Liver (tissue), 9 donors: Measurements from ENCODE around the gene UTP25. TPM values are rescaled to one million over a fixed set of nuclear protein-coding genes. Genes with fewer than 3 reads are reported as not detected.

Experiments
- DNase-seq: peaks from one replicate; pipeline ENCODE4 v3.0.0-alpha.2; 2017; ENCODE audit warnings: low spot score
- H3K27ac ChIP-seq, 2 donors: one replicate each; pipeline ENCODE4 v1.7.0; 2013; ENCODE audit warnings: inconsistent platforms in 2 of 2, low read length in 2 of 2, control low read depth in 1 of 2, low read depth in 1 of 2, mild to moderate bottlenecking in 1 of 2
- H3K27me3 ChIP-seq, 4 donors: one replicate each; pipeline versions ENCODE4 v1.6.1 to v1.7.0; 2013; ENCODE audit warnings: low read length in 3 of 4, inconsistent platforms in 1 of 4, mild to moderate bottlenecking in 1 of 4, moderate library complexity in 1 of 4; ENCODE audit not compliant: control insufficient read depth in 4 of 4, insufficient read depth in 4 of 4
- H3K36me3 ChIP-seq, 4 donors: one replicate each; pipeline versions ENCODE4 v1.6.1 to v1.7.0; 2013; ENCODE audit warnings: low read length in 3 of 4, mild to moderate bottlenecking in 3 of 4, low read depth in 1 of 4, moderate library complexity in 1 of 4; ENCODE audit not compliant: control insufficient read depth in 4 of 4, insufficient read depth in 3 of 4
- H3K4me1 ChIP-seq, 4 donors: one replicate each; pipeline versions ENCODE4 v1.6.1 to v1.7.0; 2013; ENCODE audit warnings: low read length in 3 of 4, mild to moderate bottlenecking in 3 of 4, moderate library complexity in 1 of 4; ENCODE audit not compliant: control insufficient read depth in 4 of 4, insufficient read depth in 4 of 4
- H3K4me3 ChIP-seq, 3 donors: one replicate each; pipeline versions ENCODE4 v1.6.1 to v1.7.0; 2013; ENCODE audit warnings: low read length in 3 of 3, control low read depth in 1 of 3, low read depth in 1 of 3, mild to moderate bottlenecking in 1 of 3
- H3K9ac ChIP-seq, 2 donors: one replicate each; pipeline ENCODE4 v1.7.0; 2013; ENCODE audit warnings: low read length in 2 of 2, mild to moderate bottlenecking in 2 of 2, moderate library complexity in 2 of 2, control low read depth in 1 of 2, low read depth in 1 of 2
- H3K9me3 ChIP-seq, 4 donors: one replicate each; pipeline versions ENCODE4 v1.6.1 to v1.7.0; 2013; ENCODE audit warnings: low read length in 3 of 4; ENCODE audit not compliant: control insufficient read depth in 4 of 4
- EGR1 ChIP-seq, 2 donors: IDR thresholded peaks; 2 replicates each; pipeline ENCODE4 v1.6.1; 2016 to 2018; ENCODE audit warnings: antibody characterized with exemption in 2 of 2, low read depth in 2 of 2
- FOXA1 ChIP-seq: IDR thresholded peaks from 2 replicates; pipeline ENCODE4 v1.6.1; 2016; ENCODE audit warnings: antibody characterized with exemption
- GABPA ChIP-seq, 2 donors: IDR thresholded peaks in 1 of 2; conservative IDR thresholded peaks in 1 of 2; 2 replicates each; pipeline ENCODE4 v1.6.1; 2016; ENCODE audit warnings: antibody characterized with exemption in 2 of 2, mild to moderate bottlenecking in 1 of 2, moderate library complexity in 1 of 2
- HNF4A ChIP-seq, 2 donors: conservative IDR thresholded peaks; 2 replicates each; pipeline ENCODE4 v1.6.1; 2016; ENCODE audit warnings: antibody characterized with exemption in 2 of 2, mild to moderate bottlenecking in 2 of 2
- HNF4G ChIP-seq: IDR thresholded peaks from 2 replicates; pipeline ENCODE4 v1.6.1; 2016; ENCODE audit warnings: antibody characterized with exemption
- JUND ChIP-seq, 2 donors: IDR thresholded peaks; 2 replicates each; pipeline ENCODE4 v1.6.1; 2016; ENCODE audit warnings: antibody characterized with exemption in 2 of 2
- NR2F2 ChIP-seq: IDR thresholded peaks from 2 replicates; pipeline ENCODE4 v1.6.1; 2016; ENCODE audit warnings: antibody characterized with exemption
- RAD21 ChIP-seq, 2 donors: IDR thresholded peaks; 2 replicates each; pipeline ENCODE4 v1.6.1; 2016; ENCODE audit warnings: antibody characterized with exemption in 2 of 2, mild to moderate bottlenecking in 2 of 2
- REST ChIP-seq: IDR thresholded peaks from 2 replicates; pipeline ENCODE4 v1.6.1; 2016; ENCODE audit warnings: antibody characterized with exemption, mild to moderate bottlenecking
- RXRA ChIP-seq, 2 donors: IDR thresholded peaks; 2 replicates each; pipeline ENCODE4 v1.6.1; 2017 to 2018; ENCODE audit warnings: antibody characterized with exemption in 2 of 2, mild to moderate bottlenecking in 1 of 2
- SP1 ChIP-seq: IDR thresholded peaks from 2 replicates; pipeline ENCODE4 v1.6.1; 2018; ENCODE audit warnings: antibody characterized with exemption, mild to moderate bottlenecking
- TAF1 ChIP-seq: conservative IDR thresholded peaks from 2 replicates; pipeline ENCODE4 v1.6.1; 2016; ENCODE audit warnings: antibody characterized with exemption, mild to moderate bottlenecking
- YY1 ChIP-seq: IDR thresholded peaks from 2 replicates; pipeline ENCODE4 v1.6.1; 2016; ENCODE audit warnings: antibody characterized with exemption, mild to moderate bottlenecking
- WGBS: extraction: QIAGEN DNeasy Blood & Tissue Kit; methylation state at CpG from one replicate; pipeline ENCODE4 v1.1.7; 2013; 5-methylcytosine and 5-hydroxymethylcytosine counted together
- polyA plus RNA-seq, 2 donors: library from polyadenylated mRNA; stranded (reverse) in 1 of 2; unstranded in 1 of 2; fragments of 200-250 nt in 1 of 2; fragments of >200 nt in 1 of 2; fragmentation: Nextera tagmentation in 1 of 2; extraction: Ambion mirVana in 1 of 2; gene quantifications; one replicate each; pipeline versions ENCODE4 v1.2.1 to v1.2.3, GENCODE V29; 2013 to 2015
- total RNA-seq, 2 donors: library from RNA; depleted of rRNA; stranded (reverse); fragments of >200 nt; gene quantifications; one replicate each; pipeline ENCODE4 v1.2.3, GENCODE V29; 2014
- TF ChIP-seq, protein P1 (sequence below): IDR thresholded peaks from 2 replicates; pipeline ENCODE4 v1.6.1; 2016; ENCODE audit warnings: antibody characterized with exemption
- TF ChIP-seq, protein P2 (sequence below): IDR thresholded peaks from 2 replicates; pipeline ENCODE4 v1.6.1; 2016; ENCODE audit warnings: antibody characterized with exemption
- TF ChIP-seq, protein P3 (sequence below): fragments of 150-350 bp; IDR thresholded peaks from 2 replicates; pipeline ENCODE4 v1.5.1; 2017; ENCODE audit warnings: improper control_type of control experiment, low read depth, low read length; ENCODE audit not compliant: missing input control
- donor health status: healthy.
- donor health status: healthy.
- donor health status: healthy.
- donor health status: healthy.
- donor health status: healthy.

Gene UTP25
- total and polyA plus RNA-seq, 4 donors: 2.4 to 7.7 (median 3.0) TPM

DNA sequence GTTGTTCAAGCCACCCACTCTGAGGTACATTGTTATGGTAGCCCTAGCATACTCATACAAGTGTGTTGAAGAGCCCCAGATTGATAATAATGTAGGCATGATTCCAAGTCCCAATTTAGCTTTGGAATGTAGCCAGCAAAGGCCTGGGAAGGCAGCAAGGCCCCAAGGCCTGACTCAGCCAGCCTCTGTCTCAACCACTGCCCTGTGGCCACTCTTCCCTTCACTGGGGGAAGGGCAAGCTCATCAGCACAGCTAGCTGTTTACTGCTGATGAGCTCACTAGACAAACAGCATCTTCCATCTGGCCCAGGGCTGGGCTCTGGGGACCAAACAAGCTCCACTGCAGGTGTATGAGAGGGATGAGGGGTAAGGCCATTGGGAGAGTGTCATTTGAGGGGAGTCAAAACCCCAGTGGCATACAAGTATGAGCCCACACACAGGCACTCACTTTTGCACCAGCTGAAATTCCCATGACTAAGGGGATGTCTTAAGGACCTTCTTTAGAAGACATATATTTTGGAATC, 19.7 kb upstream of the UTP25 start:
- no peak overlapping the region for H3K4me3 ChIP-seq
- H3K9ac ChIP-seq: no peak overlapping the region
- no peak overlapping the region for H3K27ac ChIP-seq
- no peak for DNase-seq
- H3K9me3 ChIP-seq: no peaks in the 10 kb centered on the region
- H3K27me3 ChIP-seq: no peaks in the 10 kb centered on the region
- TF ChIP-seq JUND (IDR thresholded peaks at IDR 0.05): no peak
- no peak for TF ChIP-seq HNF4G
- no peak for TF ChIP-seq GABPA (IDR thresholded peaks at IDR 0.05 in 1 of 2, conservative IDR thresholded peaks at IDR 0.05 in 1 of 2)
- TF ChIP-seq, protein P1, sequence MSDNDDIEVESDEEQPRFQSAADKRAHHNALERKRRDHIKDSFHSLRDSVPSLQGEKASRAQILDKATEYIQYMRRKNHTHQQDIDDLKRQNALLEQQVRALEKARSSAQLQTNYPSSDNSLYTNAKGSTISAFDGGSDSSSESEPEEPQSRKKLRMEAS: no peak
- no peak for TF ChIP-seq HNF4A (conservative IDR thresholded peaks at IDR 0.05)
- no peak for TF ChIP-seq RAD21 (IDR thresholded peaks at IDR 0.05)
- TF ChIP-seq FOXA1: no peak
- TF ChIP-seq YY1: no peak
- no peak for TF ChIP-seq RXRA (IDR thresholded peaks at IDR 0.05)
- TF ChIP-seq REST: no peak
- TF ChIP-seq, protein P2, sequence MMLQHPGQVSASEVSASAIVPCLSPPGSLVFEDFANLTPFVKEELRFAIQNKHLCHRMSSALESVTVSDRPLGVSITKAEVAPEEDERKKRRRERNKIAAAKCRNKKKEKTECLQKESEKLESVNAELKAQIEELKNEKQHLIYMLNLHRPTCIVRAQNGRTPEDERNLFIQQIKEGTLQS: no peak
- TF ChIP-seq SP1: no peak
- TF ChIP-seq, protein P3, sequence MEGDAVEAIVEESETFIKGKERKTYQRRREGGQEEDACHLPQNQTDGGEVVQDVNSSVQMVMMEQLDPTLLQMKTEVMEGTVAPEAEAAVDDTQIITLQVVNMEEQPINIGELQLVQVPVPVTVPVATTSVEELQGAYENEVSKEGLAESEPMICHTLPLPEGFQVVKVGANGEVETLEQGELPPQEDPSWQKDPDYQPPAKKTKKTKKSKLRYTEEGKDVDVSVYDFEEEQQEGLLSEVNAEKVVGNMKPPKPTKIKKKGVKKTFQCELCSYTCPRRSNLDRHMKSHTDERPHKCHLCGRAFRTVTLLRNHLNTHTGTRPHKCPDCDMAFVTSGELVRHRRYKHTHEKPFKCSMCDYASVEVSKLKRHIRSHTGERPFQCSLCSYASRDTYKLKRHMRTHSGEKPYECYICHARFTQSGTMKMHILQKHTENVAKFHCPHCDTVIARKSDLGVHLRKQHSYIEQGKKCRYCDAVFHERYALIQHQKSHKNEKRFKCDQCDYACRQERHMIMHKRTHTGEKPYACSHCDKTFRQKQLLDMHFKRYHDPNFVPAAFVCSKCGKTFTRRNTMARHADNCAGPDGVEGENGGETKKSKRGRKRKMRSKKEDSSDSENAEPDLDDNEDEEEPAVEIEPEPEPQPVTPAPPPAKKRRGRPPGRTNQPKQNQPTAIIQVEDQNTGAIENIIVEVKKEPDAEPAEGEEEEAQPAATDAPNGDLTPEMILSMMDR: no peak
- no peak for TF ChIP-seq TAF1
- no peak for TF ChIP-seq NR2F2
- TF ChIP-seq EGR1 (IDR thresholded peaks at IDR 0.05; ENCODE audit: low read depth in 2 of 2): no peak
- no peaks in the 10 kb centered on the region for H3K36me3 ChIP-seq
- H3K4me1 ChIP-seq: peaks cover 0 to 18% (median 9%) of the 10 kb centered on the region in 4 donors

GRCh38 chr1:209809611-209810010, 18.2 kb upstream of the UTP25 start:
- Histone ChIP-seq H3K36me3 (no peaks in the 10 kb centered on the region), H3K27me3 (no peaks in the 10 kb centered on the region), H3K4me1 (peaks cover 0 to 17% (median 9%) of the 10 kb centered on the region in 4 donors), H3K4me3 (no peak overlapping the region), H3K9ac (no peak overlapping the region), H3K27ac (no peak overlapping the region), H3K9me3 (no peaks in the 10 kb centered on the region)
- TF ChIP-seq YY1 (no peak), RAD21 (IDR thresholded peaks at IDR 0.05) (no peak), HNF4G (no peak), SP1 (no peak), HNF4A (conservative IDR thresholded peaks at IDR 0.05) (no peak)
- WGBS: 91% methylated on average over 4 of the region's 4 CpGs
- no peak for DNase-seq
